ENCODE results near the gene DR1.

DR1 gene

DNA sequence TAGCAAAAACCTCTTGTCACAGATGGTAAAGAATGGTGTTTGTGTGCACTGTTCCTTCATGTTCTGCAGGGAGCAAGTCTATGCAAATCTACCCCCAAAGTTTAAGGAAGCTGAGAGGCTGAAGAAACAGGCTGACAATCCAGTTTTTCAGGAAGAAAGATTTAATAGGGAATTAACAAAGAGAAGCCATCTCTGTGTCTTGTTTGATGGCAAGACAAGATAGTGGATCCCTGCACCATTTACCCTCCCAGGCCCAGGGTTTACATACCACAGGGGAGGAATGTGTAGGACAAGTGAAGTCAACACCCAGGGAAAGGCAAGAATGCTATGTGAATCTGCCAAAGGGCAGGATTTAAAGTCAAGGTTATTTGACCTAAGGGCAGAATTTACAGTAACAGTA is 54.1 kb downstream of the DR1 start:
- DNase-seq = no peak

DNA sequence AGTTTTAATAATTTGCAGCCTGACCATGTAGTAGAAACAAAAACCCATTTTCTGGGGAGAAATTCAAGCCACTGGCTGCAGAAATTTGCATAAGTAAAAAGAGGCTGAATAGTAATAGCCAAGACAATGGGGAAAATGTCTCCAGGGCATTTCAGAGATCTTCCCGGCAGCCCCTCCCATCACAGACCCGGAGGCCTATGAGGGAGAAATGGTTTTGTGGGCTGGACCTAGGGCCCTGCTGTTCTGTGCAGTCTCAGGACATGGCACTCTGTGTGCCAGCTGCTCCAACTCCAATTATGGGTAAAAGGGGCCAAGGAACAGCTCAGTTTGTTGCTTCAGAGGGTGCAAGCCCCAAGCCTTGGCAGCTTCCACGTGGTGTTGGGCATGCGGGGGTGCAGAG is 62.5 kb downstream of the DR1 start:
- no peak for DNase-seq

- no peak for DNase-seq
Observed at GRCh38 chr1:93411000-93411399, 65.3 kb downstream of the DR1 start.

DNA sequence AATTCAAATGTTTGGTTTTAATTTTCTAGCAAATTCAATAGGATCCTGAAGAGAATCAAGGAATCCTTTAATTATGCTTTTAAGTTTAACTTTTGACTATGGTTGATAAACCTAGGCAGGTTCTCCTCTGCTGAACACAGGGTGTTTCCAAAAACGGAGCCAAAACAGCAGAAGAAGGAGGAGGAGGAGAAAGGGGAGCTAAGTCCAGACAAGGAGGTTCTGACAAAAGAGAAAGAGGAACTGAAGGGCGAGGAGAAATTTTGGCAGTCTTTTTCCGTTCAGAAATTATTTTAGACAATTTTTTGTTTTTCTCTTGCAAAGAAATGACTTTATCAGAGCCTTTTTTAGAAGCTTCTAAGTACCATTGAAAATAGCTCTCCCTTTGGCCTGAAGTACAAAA is 69.0 kb downstream of the DR1 start:
- no peak for DNase-seq

- DNase-seq = no peak
Observed at GRCh38 chr1:93415296-93415695, 69.6 kb downstream of the DR1 start.

DNA sequence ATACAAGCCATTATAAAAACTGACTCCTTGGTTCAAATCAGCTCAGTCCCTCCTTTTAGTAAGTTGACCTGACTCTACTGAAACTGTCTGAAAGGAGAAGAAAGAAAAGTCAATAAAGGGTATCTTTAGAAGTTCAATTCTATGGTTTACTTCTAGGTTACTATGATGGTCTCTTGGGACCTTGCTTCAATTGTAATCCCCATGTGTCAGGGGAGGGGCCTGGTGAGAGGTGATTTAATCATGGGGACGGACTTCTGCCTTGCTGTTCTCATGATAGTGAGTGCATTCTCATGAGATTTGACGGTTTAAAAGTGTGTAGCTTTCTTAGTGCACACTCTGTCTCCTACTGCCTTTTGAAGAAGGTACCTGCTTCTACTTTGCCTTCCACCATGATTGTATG is 70.5 kb downstream of the DR1 start:
- no peak for DNase-seq
